Mucosa of descending colon (tissue), 3 donors: Measurements from ENCODE around the gene C6orf89. TPM values are rescaled to one million over a fixed set of nuclear protein-coding genes. Genes with fewer than 3 reads are reported as not detected.
A peak's percentile ranks its signal among the peaks of the same experiment; 100 is the strongest.

Source experiments
- ATAC-seq: fragments of 200-7000 bp; cut with Tn5 transposase; one replicate; pipeline ENCODE4 v1.9.1; 2020; ENCODE audit warnings: mild to moderate bottlenecking, moderate library complexity
- DNase-seq, 3 donors: peaks; one replicate each; pipeline ENCODE4 v3.0.0-alpha.2; 2020
- H3K36me3 ChIP-seq: fragments of 200-600 bp; one replicate; pipeline ENCODE4 v1.8.0; 2021; ENCODE audit warnings: low read depth, mild to moderate bottlenecking
- H3K4me1 ChIP-seq: fragments of 200-600 bp; one replicate; pipeline ENCODE4 v1.8.0; 2021; ENCODE audit warnings: low read depth, mild to moderate bottlenecking
- H3K4me3 ChIP-seq: fragments of 200-600 bp; one replicate; pipeline ENCODE4 v1.8.0; 2021; ENCODE audit warnings: mild to moderate bottlenecking
- H3K9me3 ChIP-seq: fragments of 200-600 bp; one replicate; pipeline ENCODE4 v1.8.0; 2021; ENCODE audit warnings: mild to moderate bottlenecking
- CTCF ChIP-seq: fragments of 200-600 bp; IDR thresholded peaks from one replicate; pipeline ENCODE4 v1.8.0; 2022; ENCODE audit warnings: antibody characterized with exemption, mild to moderate bottlenecking
- intact Hi-C, 2 donors: fragments of 100-400 bp; cut with DNase I in 1 of 2; cut with micrococcal nuclease in 1 of 2; formaldehyde crosslinking; loops; one replicate each; pipeline versions ENCODE4 v1.11.0 to v1.11.1; 2022; cut with DNase I, micrococcal nuclease
- total RNA-seq, 3 donors: library from RNA; stranded (reverse); fragmentation: NEBNext Ultra II Directional in 2 of 3; extraction: Animal tissue kit (Norgen Biotek cat#: 25700) in 2 of 3; gene quantifications; one replicate each; pipeline versions ENCODE4 v1.2.1 to v1.2.4, GENCODE V29; 2021 to 2023
- donor health status: DM: no; HTN: no; CAD: no; lungs with moderate emphysema.
- donor health status: DM: no; HTN: no; CAD: no.
- donor health status: DM: no; HTN: yes; CAD: no.

Gene C6orf89
- total RNA-seq, 3 donors from 2014 or later, result 53.9 to 66.6 (median 56.0) TPM

DNA sequence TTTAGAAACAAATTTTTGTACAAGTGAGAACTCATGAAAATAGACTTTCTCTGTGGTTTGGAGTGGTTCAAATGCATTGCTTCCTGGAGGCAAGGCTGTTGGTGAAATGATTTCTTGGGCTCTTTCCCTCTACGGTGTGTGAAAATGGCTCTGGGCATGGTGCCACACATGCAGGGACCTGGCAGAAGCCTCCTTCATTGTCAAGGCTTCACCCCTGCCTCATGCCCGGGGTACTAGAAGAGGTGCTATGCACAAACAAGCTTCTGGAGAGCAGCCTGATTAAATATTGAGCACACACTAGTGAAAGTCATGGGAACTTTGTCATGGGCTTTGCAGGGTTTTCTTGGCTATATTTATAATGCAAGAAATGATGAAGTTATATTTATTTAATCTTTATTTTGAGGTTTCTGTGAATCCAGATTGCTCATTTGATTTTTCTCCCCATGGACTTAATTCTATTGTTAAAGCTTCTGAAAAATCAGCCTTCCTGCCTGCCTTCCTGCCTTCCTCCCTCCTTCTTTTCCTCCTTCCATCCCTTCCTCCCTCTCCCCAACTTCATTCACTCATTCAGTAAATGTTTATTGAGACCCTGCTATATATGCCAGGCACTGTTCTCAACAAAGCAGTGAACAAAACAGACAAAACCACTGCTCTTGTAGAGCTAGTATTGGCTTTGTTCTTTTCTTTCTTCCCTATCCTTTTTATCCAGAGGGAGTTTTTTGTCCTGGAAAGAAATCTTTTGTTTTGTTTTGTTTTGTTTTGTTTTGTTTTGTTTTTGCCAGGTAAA, 21.0 kb downstream of the C6orf89 start:
- H3K36me3 ChIP-seq, result no peaks in the 10 kb centered on the region
- peak; percentile 26 for ATAC-seq
- intact Hi-C loops, result no loop called here

GRCh38 chr6:36907781-36908180, 22.0 kb downstream of the C6orf89 start:
- TF ChIP-seq CTCF, result no peak
- H3K4me3 ChIP-seq, result no peak overlapping the region
- DNase-seq, result no peak
- no peaks in the 10 kb centered on the region for H3K36me3 ChIP-seq
- no peak for ATAC-seq
- H3K4me1 ChIP-seq, result peaks cover 2% of the 10 kb centered on the region
- no peaks in the 10 kb centered on the region for H3K9me3 ChIP-seq
- intact Hi-C loops, result no loop called here

More for the DNA sequence above, 21.0 kb downstream of the C6orf89 start:
- no peaks in the 10 kb centered on the region for H3K9me3 ChIP-seq
- DNase-seq, result peak in 1 of 3 donors; percentile 29
- H3K4me3 ChIP-seq, result no peak overlapping the region
- TF ChIP-seq CTCF, result no peak
- H3K4me1 ChIP-seq, result no peaks in the 10 kb centered on the region

GRCh38 chr6:36908747-36909146, 23.0 kb downstream of the C6orf89 start:
- Histone ChIP-seq H3K4me3 (no peak overlapping the region), H3K4me1 (peaks cover 11% of the 10 kb centered on the region), H3K9me3 (no peaks in the 10 kb centered on the region), H3K36me3 (no peaks in the 10 kb centered on the region)
- TF ChIP-seq CTCF, result no peak
- ATAC-seq (no peak), DNase-seq (no peak)
- intact Hi-C loops, result no loop called here

- ATAC-seq, result no peak
- no peak for DNase-seq
- no peaks in the 10 kb centered on the region for H3K36me3 ChIP-seq
- no peak for TF ChIP-seq CTCF
- peaks cover 17% of the 10 kb centered on the region for H3K4me1 ChIP-seq
- no peaks in the 10 kb centered on the region for H3K9me3 ChIP-seq
- no peak overlapping the region for H3K4me3 ChIP-seq
- intact Hi-C loops, result no loop called here
These were observed 26.3 kb downstream of the C6orf89 start for GRCh38 chr6:36912030-36912454.

DNA sequence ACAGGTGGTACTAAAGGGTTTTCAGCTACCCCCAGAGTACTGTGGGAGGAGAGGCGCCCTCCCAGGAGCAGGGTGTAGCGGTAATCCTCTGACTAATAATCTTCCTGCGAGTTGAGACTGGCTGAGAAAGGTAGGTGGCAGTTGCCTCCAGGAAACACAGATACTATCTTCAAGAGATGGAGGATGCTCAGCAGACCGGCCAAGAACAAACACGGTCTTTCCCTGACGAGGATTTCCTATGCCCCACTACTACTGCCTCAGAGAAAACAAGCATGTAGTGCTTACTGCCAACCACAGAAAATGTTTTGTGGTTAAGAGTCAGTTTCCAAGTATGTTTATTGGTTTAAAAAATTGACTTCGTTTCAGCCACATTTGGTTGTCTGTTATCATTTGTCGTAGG, 26.8 kb downstream of the C6orf89 start:
- DNase-seq, result no peak
- peak; percentile 19 for ATAC-seq
- intact Hi-C loops, result no loop called here
- Histone ChIP-seq H3K36me3 (no peaks in the 10 kb centered on the region), H3K9me3 (no peaks in the 10 kb centered on the region), H3K4me3 (no peak overlapping the region), H3K4me1 (peaks cover 17% of the 10 kb centered on the region)
- no peak for TF ChIP-seq CTCF
